HUES6 (cell line): ENCODE results near the gene UGT2B11.
"Not testable (repeated sequence)": the region's sequence is repeated elsewhere in the genome, so short reads cannot be mapped to it uniquely, and the experiment has no call there.

Source experiments
- H3K27ac ChIP-seq: 2 replicates; pipeline ENCODE4 v1.7.0; 2013; ENCODE audit warnings: low read depth, mild to moderate bottlenecking, low read length, inconsistent platforms
- H3K27me3 ChIP-seq: 2 replicates; pipeline ENCODE4 v1.6.1; 2013; ENCODE audit warnings: low read length; ENCODE audit not compliant: control insufficient read depth, insufficient read depth
- H3K36me3 ChIP-seq: 2 replicates; pipeline ENCODE4 v1.6.1; 2013; ENCODE audit warnings: low read length; ENCODE audit not compliant: control insufficient read depth, insufficient read depth
- H3K4me1 ChIP-seq: 2 replicates; pipeline ENCODE4 v1.6.1; 2013; ENCODE audit warnings: low read length; ENCODE audit not compliant: control insufficient read depth, insufficient read depth
- H3K4me3 ChIP-seq: 2 replicates; pipeline ENCODE4 v1.5.1; 2013; ENCODE audit warnings: low read depth, low read length
- H3K9ac ChIP-seq: one replicate; pipeline ENCODE4 v1.6.1; 2013; ENCODE audit warnings: mild to moderate bottlenecking, low read length
- H3K9me3 ChIP-seq: 2 replicates; pipeline ENCODE4 v1.6.1; 2013; ENCODE audit warnings: low read depth, low read length; ENCODE audit not compliant: control insufficient read depth, insufficient read depth

The UGT2B11 gene

GRCh38 chr4:69214716-69215115, at the start of gene UGT2B11:
TSS of gene UGT2B11 (minus strand) at chr4:69214748. CDS start at chr4:69214722, 26 bp downstream.
- no peaks in the 10 kb centered on the region for H3K4me1 ChIP-seq
- H3K9me3 ChIP-seq, result no peaks in the 10 kb centered on the region
- no peak within 1 kb of the TSS for H3K4me3 ChIP-seq
- H3K36me3 ChIP-seq, result no peaks in the 10 kb centered on the region
- H3K9ac ChIP-seq, result no peak within 1 kb of the TSS
- H3K27me3 ChIP-seq, result no peaks in the 10 kb centered on the region
- H3K27ac ChIP-seq, result no peak within 1 kb of the TSS

GRCh38 chr4:69253147-69253772, 38.7 kb upstream of the UGT2B11 start:
- H3K4me1 ChIP-seq, H3K36me3 ChIP-seq, H3K4me3 ChIP-seq, H3K27me3 ChIP-seq, H3K27ac ChIP-seq, H3K9me3 ChIP-seq, H3K9ac ChIP-seq: not testable (repeated sequence)

GRCh38 chr4:69250884-69251283, 36.3 kb upstream of the UGT2B11 start:
- not testable (repeated sequence) for H3K9me3 ChIP-seq, H3K27ac ChIP-seq, H3K4me3 ChIP-seq, H3K4me1 ChIP-seq, H3K36me3 ChIP-seq, H3K9ac ChIP-seq, H3K27me3 ChIP-seq

GRCh38 chr4:69242562-69243240, 28.2 kb upstream of the UGT2B11 start:
- H3K9me3 ChIP-seq, H3K27ac ChIP-seq, H3K4me1 ChIP-seq, H3K9ac ChIP-seq, H3K27me3 ChIP-seq, H3K36me3 ChIP-seq, H3K4me3 ChIP-seq: not testable (repeated sequence)

- H3K36me3 ChIP-seq, H3K4me1 ChIP-seq, H3K4me3 ChIP-seq, H3K9ac ChIP-seq, H3K27me3 ChIP-seq, H3K27ac ChIP-seq, H3K9me3 ChIP-seq: not testable (repeated sequence)
Observed at GRCh38 chr4:69241746-69242145, 27.2 kb upstream of the UGT2B11 start.

- not testable (repeated sequence) for H3K4me3 ChIP-seq, H3K4me1 ChIP-seq, H3K27ac ChIP-seq, H3K9me3 ChIP-seq, H3K36me3 ChIP-seq, H3K9ac ChIP-seq, H3K27me3 ChIP-seq
Observed at GRCh38 chr4:69240787-69241186, 26.2 kb upstream of the UGT2B11 start.

GRCh38 chr4:69239557-69240168, 25.1 kb upstream of the UGT2B11 start:
- Histone ChIP-seq H3K27ac (no peak overlapping the region), H3K4me1 (no peaks in the 10 kb centered on the region), H3K4me3 (no peak overlapping the region), H3K9ac (no peak overlapping the region), H3K9me3 (no peaks in the 10 kb centered on the region), H3K36me3 (no peaks in the 10 kb centered on the region), H3K27me3 (no peaks in the 10 kb centered on the region)

- Histone ChIP-seq H3K9me3 (no peaks in the 10 kb centered on the region), H3K4me3 (no peak overlapping the region), H3K36me3 (no peaks in the 10 kb centered on the region), H3K27ac (no peak overlapping the region), H3K4me1 (no peaks in the 10 kb centered on the region), H3K9ac (no peak overlapping the region), H3K27me3 (no peaks in the 10 kb centered on the region)
Observed at GRCh38 chr4:69239092-69239491, 24.5 kb upstream of the UGT2B11 start.

GRCh38 chr4:69224891-69225290, 10.3 kb upstream of the UGT2B11 start:
- Histone ChIP-seq H3K9me3 (no peaks in the 10 kb centered on the region), H3K9ac (no peak overlapping the region), H3K36me3 (no peaks in the 10 kb centered on the region), H3K4me3 (no peak overlapping the region), H3K27ac (no peak overlapping the region), H3K4me1 (no peaks in the 10 kb centered on the region), H3K27me3 (no peaks in the 10 kb centered on the region)

- H3K36me3 ChIP-seq, H3K9ac ChIP-seq, H3K27me3 ChIP-seq, H3K9me3 ChIP-seq, H3K27ac ChIP-seq, H3K4me3 ChIP-seq, H3K4me1 ChIP-seq: not testable (repeated sequence)
Observed at GRCh38 chr4:69223277-69223676, 8.7 kb upstream of the UGT2B11 start.

- not testable (repeated sequence) for H3K27me3 ChIP-seq, H3K36me3 ChIP-seq, H3K4me1 ChIP-seq, H3K4me3 ChIP-seq, H3K9ac ChIP-seq, H3K9me3 ChIP-seq, H3K27ac ChIP-seq
Observed at GRCh38 chr4:69218491-69218890, 3.9 kb upstream of the UGT2B11 start.
